Skeletal muscle tissue (tissue), 4 donors: ENCODE results near the gene RAD54L. TPM values are rescaled to one million over a fixed set of nuclear protein-coding genes. Genes with fewer than 3 reads are reported as not detected.

ENCODE experiments used
- H3K27ac ChIP-seq: one replicate; pipeline ENCODE4 v1.7.0; 2013; ENCODE audit warnings: mild to moderate bottlenecking, low read depth, low read length, inconsistent platforms
- H3K27me3 ChIP-seq, 3 donors: one replicate each; pipeline ENCODE4 v1.7.0; 2013; ENCODE audit warnings: low read length in 3 of 3; ENCODE audit not compliant: control insufficient read depth in 3 of 3, insufficient read depth in 3 of 3
- H3K36me3 ChIP-seq, 3 donors: one replicate each; pipeline ENCODE4 v1.7.0; 2013; ENCODE audit warnings: low read length in 3 of 3; ENCODE audit not compliant: control insufficient read depth in 3 of 3, insufficient read depth in 3 of 3
- H3K4me1 ChIP-seq, 3 donors: one replicate each; pipeline ENCODE4 v1.7.0; 2013; ENCODE audit warnings: low read length in 3 of 3, mild to moderate bottlenecking in 3 of 3; ENCODE audit not compliant: control insufficient read depth in 3 of 3, insufficient read depth in 3 of 3
- H3K4me3 ChIP-seq, 3 donors: one replicate each; pipeline ENCODE4 v1.7.0; 2013; ENCODE audit warnings: low read length in 3 of 3
- H3K9ac ChIP-seq, 3 donors: one replicate each; pipeline ENCODE4 v1.7.0; 2013; ENCODE audit warnings: low read length in 3 of 3, mild to moderate bottlenecking in 3 of 3, moderate library complexity in 2 of 3, low read depth in 1 of 3
- H3K9me3 ChIP-seq, 3 donors: one replicate each; pipeline ENCODE4 v1.7.0; 2013; ENCODE audit warnings: low read length in 3 of 3; ENCODE audit not compliant: control insufficient read depth in 3 of 3
- total RNA-seq: library from RNA; depleted of rRNA; stranded (reverse); fragments of >200 nt; gene quantifications from one replicate; pipeline ENCODE4 v1.2.3, GENCODE V29; 2014
- donor health status: Osteomylitis.

The RAD54L gene
- total RNA-seq, 1 donor from 2014 or later: 3.1 TPM

- no peak overlapping the region for H3K9ac ChIP-seq
- H3K27me3 ChIP-seq: no peaks in the 10 kb centered on the region
- H3K9me3 ChIP-seq: no peaks in the 10 kb centered on the region
Measured at GRCh38 chr1:46254668-46255067, 7.1 kb downstream of the RAD54L start.

GRCh38 chr1:46256523-46256922, 9.0 kb downstream of the RAD54L start:
- H3K9ac ChIP-seq: no peak overlapping the region

More at GRCh38 chr1:46254668-46255067, 7.1 kb downstream of the RAD54L start:
- H3K4me1 ChIP-seq: no peaks in the 10 kb centered on the region
- H3K27ac ChIP-seq: no peak overlapping the region
- no peak overlapping the region for H3K4me3 ChIP-seq
- no peaks in the 10 kb centered on the region for H3K36me3 ChIP-seq

GRCh38 chr1:46262508-46262907, 14.9 kb downstream of the RAD54L start:
- no peaks in the 10 kb centered on the region for H3K27me3 ChIP-seq
- H3K4me1 ChIP-seq: no peaks in the 10 kb centered on the region
- no peak overlapping the region for H3K9ac ChIP-seq
- H3K9me3 ChIP-seq: no peaks in the 10 kb centered on the region
- no peak overlapping the region for H3K4me3 ChIP-seq
- H3K27ac ChIP-seq: no peak overlapping the region
- H3K36me3 ChIP-seq: no peaks in the 10 kb centered on the region

More at GRCh38 chr1:46256523-46256922, 9.0 kb downstream of the RAD54L start:
- no peaks in the 10 kb centered on the region for H3K27me3 ChIP-seq
- no peaks in the 10 kb centered on the region for H3K4me1 ChIP-seq
- no peaks in the 10 kb centered on the region for H3K9me3 ChIP-seq
- H3K27ac ChIP-seq: no peak overlapping the region
- no peak overlapping the region for H3K4me3 ChIP-seq
- H3K36me3 ChIP-seq: no peaks in the 10 kb centered on the region

GRCh38 chr1:46263146-46263545, 15.6 kb downstream of the RAD54L start:
- H3K9me3 ChIP-seq: no peaks in the 10 kb centered on the region
- no peak overlapping the region for H3K4me3 ChIP-seq
- H3K9ac ChIP-seq: no peak overlapping the region
- no peaks in the 10 kb centered on the region for H3K4me1 ChIP-seq
- H3K36me3 ChIP-seq: no peaks in the 10 kb centered on the region
- no peaks in the 10 kb centered on the region for H3K27me3 ChIP-seq
- H3K27ac ChIP-seq: no peak overlapping the region

GRCh38 chr1:46268578-46268977, 21.0 kb downstream of the RAD54L start:
- Histone ChIP-seq H3K4me3 (no peak overlapping the region), H3K36me3 (no peaks in the 10 kb centered on the region), H3K9ac (no peak overlapping the region), H3K27ac (no peak overlapping the region), H3K9me3 (no peaks in the 10 kb centered on the region), H3K4me1 (no peaks in the 10 kb centered on the region), H3K27me3 (no peaks in the 10 kb centered on the region)

- peaks cover 0 to 3% (median 0%) of the 10 kb centered on the region in 3 donors for H3K4me1 ChIP-seq
- no peak overlapping the region for H3K9ac ChIP-seq
- no peak overlapping the region for H3K27ac ChIP-seq
- peaks cover 9 to 16% (median 11%) of the 10 kb centered on the region in 3 donors for H3K36me3 ChIP-seq
- H3K4me3 ChIP-seq: no peak overlapping the region
- no peaks in the 10 kb centered on the region for H3K9me3 ChIP-seq
- H3K27me3 ChIP-seq: no peaks in the 10 kb centered on the region
Measured at GRCh38 chr1:46274225-46275029, 26.9 kb downstream of the RAD54L start.

- Histone ChIP-seq H3K4me3 (no peak overlapping the region), H3K27me3 (no peaks in the 10 kb centered on the region), H3K9me3 (no peaks in the 10 kb centered on the region), H3K27ac (no peak overlapping the region), H3K9ac (no peak overlapping the region), H3K36me3 (peaks cover 10 to 21% (median 13%) of the 10 kb centered on the region in 3 donors), H3K4me1 (peaks cover 0 to 3% (median 0%) of the 10 kb centered on the region in 3 donors)
Measured at GRCh38 chr1:46275030-46275337, 27.4 kb downstream of the RAD54L start.

- Histone ChIP-seq H3K36me3 (peaks cover 23 to 44% (median 29%) of the 10 kb centered on the region in 3 donors), H3K9ac (no peak overlapping the region), H3K27me3 (no peaks in the 10 kb centered on the region), H3K9me3 (no peaks in the 10 kb centered on the region), H3K27ac (no peak overlapping the region), H3K4me1 (peaks cover 4 to 6% (median 5%) of the 10 kb centered on the region in 3 donors), H3K4me3 (no peak overlapping the region)
Measured at GRCh38 chr1:46277658-46278373, 30.3 kb downstream of the RAD54L start.

- H3K4me3 ChIP-seq: no peak overlapping the region
- peaks cover 23 to 49% (median 29%) of the 10 kb centered on the region in 3 donors for H3K36me3 ChIP-seq
- H3K27me3 ChIP-seq: no peaks in the 10 kb centered on the region
- H3K9me3 ChIP-seq: no peaks in the 10 kb centered on the region
- no peak overlapping the region for H3K27ac ChIP-seq
- H3K9ac ChIP-seq: no peak overlapping the region
- peaks cover 4 to 12% (median 5%) of the 10 kb centered on the region in 3 donors for H3K4me1 ChIP-seq
Measured at GRCh38 chr1:46278807-46279206, 31.2 kb downstream of the RAD54L start.

- Histone ChIP-seq H3K27ac (no peak overlapping the region), H3K9ac (no peak overlapping the region), H3K4me3 (no peak overlapping the region), H3K4me1 (peaks cover 11 to 22% (median 15%) of the 10 kb centered on the region in 3 donors), H3K27me3 (no peaks in the 10 kb centered on the region), H3K9me3 (no peaks in the 10 kb centered on the region), H3K36me3 (peaks cover 30 to 61% (median 31%) of the 10 kb centered on the region in 3 donors)
Measured at GRCh38 chr1:46280092-46280491, 32.5 kb downstream of the RAD54L start.
